ENCODE data around the gene TMPRSS2.

TMPRSS2 gene

DNA sequence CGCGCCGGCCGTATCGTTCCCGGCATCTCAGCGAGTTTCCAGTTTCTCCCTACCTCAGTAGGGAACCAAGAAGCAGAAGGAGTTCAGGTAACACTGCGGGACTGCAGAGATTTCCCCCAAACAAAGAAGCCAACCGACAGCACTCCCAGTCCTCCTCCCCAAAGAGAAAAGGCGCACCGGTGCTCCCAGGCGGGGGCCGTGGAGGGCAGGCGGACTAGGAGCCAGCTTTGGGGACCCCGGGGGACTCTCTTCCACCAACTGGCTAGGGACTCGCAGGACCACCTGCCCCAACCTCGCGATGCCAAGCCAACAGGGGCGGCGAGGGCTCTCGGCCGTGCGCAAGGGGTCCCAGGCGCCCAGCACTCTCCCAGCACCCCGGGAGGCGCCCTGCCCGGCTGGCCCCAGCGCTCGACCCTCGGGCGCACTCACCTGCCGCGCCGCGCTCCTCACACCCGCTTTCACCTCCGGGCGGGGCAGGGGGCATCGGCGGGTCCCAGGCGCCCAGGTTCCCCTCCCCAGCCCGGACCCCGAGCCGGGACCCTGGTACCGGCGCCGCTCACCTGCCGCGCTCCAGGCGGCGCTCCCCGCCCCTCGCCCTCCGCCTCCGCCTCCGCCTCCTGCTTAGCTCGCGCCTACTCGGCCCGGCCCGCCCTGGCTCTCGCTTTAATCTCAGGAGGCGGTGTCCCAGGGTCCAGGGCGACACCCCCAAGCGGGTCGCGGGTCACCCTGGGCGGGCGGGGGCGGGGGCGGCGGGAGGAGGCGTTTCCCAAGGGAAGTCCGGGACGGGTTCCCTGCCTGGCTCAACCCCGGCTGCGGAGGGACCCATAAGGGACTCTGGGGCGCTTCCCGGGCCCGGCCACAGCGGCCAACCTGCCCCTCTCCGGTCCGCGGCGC lies at the start of gene TMPRSS2:
TMPRSS2 (minus strand) TSS at position 638 of the 894 bp plus-strand sequence. CDS start 10,025 bp downstream, outside the sequence.
- DNase-seq: no peak

DNA sequence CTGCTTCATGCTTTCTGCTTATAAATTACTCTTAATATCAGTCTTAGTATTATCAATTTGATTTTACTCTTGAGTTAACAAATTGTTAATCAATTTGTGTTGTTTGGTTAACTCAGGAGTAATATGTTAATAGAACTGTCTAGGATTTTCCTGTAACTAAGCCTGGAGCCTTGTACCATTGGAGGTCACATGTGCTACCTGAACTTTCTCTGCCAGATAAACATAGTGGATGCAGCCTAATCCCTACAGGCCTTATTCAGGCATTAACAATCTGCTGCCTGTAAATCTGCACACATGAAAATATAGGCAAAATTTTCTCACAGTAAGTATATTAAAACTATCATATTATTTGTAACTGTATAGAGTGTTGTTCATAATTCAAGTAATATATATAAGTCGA lies 47.1 kb upstream of the TMPRSS2 start:
- no peak for DNase-seq

DNA sequence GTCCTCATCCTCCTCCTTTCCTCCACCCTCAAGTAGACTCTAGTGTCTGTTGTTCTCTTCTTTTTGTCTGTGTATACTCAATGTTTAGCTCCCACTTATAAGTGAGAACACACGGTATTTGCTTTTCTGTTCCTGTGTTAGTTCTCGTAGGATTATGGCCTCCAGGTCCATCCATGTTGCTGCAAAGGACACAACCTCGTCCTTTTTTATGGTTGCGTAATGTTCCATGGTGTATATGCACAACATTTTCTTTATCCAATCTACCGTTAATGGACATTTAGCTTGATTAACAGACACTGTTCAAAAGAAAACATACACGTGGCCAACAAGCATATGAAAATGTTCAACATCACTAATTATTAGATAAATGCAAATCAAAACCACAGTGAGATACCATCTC lies 44.3 kb upstream of the TMPRSS2 start:
- DNase-seq: no peak

DNA sequence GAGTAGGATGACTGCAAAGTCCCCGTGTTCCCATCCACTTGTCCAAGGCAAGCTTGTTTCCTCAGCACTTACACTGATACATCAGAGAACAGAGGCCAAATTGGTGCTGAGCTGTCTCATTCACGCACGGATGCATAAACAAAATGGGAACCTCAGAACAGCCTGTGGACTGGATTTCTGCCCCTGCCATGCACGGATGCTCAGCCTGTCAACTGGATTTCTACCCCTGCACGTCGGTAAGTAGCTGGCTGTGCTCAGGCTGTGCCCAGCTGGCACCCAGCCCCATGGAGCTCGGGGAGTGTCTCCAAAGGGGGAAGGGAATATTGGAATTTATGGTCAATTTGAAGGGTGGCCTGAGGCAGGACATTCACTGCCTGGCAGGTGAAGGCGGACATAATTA lies 40.8 kb upstream of the TMPRSS2 start:
- no peak for DNase-seq

DNA sequence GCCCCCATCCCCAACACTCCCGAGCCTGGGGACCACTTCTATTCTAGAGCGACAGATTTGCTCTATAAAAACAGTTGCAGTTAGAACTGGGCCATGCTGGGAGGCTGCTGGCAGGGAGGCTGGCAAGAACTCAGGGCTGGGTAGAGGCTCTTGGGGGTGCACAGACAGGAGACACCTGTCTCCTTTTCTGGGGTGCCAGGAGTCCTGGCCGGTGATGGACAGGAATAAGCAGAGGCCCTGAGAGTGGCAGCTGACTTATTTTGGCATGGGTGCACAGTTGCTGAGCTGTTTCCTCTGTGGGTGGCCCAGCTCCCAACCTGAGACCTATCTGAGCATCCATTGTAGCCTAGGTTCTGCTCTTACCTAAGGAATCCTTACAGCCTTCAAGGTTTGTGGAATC lies 39.2 kb upstream of the TMPRSS2 start:
- DNase-seq: no peak

DNA sequence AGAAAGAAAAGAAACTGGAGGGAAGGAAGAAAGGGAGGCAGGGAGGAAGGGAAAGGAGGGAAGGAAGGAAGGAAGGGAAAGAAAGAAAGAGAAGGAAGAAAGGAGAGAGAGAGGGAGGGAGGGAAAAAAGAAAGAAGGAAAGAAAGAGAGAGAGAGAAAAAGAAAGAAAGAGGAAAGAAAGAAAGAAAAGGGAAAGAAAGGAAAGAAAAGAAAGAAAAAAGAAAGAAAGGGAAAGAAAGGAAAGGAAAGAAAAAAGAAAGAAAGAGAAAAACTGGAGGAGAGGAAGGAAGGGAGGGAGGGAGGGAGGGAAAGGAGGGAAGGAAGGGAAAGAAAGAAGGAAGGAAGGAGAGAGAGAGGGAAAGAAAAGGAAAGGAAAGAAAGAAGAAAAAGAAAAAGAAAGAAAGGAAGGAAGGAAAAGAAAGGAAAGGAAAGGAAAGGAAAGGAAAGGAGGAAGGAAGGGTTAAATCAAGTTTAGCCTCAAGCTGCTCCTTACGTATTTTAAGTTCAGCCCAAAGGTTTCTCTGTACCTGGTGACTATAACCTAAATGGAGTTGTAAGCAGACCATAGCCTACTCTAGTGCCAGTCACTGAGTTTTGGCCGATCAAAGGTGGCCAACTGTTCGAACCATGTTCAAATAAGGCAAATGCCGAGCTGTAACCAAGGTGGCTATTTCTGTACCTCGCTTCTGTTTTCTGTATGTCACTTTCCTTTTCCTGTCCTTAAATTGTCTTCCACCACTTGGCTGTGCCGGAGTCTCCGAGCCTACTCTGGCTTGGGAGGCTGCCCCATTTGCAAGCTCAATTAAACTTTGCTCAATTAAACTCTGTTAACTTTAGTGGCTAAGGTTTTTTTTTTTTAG lies 37.8 kb upstream of the TMPRSS2 start:
- no peak for DNase-seq

DNA sequence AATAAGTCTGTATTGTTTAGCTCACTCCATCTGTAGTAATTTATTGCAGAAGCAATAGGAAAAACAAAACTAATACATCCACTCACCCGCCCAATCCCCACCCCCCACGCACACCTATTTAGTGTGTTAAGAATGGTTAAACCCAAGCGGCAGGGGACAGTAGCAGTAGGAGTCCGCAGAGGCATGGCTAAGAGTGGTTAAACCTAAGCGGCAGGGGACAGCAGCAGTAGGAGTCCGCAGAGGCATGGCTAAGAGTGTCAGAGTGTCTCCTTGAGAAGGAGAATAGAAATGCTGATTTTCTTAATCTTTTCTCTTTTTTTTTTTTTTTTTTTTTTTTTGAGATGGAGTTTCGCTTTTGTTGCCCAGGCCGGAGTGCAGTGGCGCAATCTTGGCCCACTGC lies 34.8 kb upstream of the TMPRSS2 start:
- DNase-seq: no peak

DNA sequence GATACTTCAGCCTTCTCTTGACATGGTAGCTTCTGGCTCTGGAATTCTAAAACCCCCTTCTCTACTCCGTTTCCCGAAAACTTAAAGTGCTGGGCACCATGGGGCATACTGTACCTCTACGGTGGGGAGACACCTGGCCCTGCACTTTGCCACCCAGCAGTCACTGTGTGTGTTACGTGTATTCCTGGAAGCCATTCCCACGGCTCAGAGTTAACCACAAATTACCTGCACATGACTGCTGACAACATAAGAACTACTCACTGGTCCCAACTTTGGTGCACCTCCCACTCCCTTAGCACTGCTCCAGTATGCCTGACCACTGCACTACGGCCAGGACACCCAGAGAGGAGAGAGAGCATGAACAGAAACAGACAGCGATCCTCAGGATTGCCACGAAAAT lies 29.4 kb upstream of the TMPRSS2 start:
- DNase-seq: no peak

DNA sequence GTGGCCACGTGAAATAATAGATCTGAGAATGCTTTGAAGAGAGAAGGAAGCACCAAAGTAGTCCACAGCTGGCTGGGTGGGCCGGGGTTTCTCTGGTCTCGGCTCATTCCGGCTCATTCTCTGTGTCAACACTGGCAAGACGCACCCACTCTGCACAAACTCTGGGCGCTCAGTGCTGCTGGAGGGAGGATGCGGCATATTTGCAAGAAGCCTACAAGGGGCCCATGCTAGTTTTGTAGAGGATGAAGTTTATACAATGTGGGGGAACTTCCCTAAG lies 28.8 kb upstream of the TMPRSS2 start:
- no peak for DNase-seq

DNA sequence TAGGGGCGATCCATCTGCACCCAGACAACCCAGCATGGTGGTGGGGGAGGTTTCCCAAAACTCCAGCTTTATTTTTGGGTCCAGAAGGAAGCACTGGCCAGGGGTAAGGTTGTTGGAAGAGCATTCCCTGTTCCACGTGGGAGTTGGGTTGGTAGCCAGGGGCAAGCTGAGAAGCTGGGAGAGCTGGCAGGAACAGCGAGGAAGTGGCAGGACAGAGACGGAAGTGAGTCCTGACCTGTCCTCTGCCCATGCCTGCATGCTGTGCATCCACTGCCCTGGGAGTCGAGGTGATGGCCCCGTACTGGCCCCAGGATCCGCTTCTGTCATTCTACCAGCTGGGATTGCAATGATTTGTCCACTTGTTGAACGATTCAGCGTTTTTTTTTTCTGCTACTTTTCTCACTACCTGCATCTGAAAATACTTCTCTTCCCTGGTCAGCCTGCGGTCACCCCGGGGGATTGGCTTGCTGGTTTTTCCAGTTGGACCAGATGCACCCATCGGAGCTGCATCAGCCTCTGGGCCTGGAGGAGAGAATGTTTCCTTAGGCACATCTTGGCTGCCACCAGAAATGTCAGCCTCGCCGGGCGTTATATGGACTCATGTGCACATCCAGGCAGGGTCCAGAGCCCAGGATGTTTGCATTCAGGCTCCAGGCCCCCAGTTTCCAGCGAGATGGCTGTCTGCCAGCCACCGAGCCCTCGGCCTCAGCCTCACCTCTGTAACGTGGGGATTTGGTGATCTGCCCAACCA lies 28.3 kb upstream of the TMPRSS2 start:
- DNase-seq: no peak

DNA sequence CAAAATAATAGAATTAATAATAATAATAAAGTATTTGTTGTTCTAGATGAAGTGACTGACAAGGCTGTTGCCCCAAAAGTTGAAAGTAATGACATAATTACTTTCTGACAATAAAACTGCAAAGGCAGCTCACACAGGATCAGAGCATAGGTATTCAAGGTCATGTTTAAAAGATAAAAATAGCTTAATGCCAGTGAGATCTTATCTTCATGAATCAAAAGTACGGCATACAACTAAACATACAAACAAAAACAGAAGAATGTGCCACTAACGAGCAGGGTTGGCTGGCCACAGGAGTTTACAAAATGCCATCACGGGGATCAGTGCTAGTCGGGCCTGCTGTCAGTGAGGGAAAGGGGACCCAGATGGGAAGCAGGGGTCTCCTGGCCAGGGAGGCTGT lies 22.4 kb upstream of the TMPRSS2 start:
- no peak for DNase-seq

DNA sequence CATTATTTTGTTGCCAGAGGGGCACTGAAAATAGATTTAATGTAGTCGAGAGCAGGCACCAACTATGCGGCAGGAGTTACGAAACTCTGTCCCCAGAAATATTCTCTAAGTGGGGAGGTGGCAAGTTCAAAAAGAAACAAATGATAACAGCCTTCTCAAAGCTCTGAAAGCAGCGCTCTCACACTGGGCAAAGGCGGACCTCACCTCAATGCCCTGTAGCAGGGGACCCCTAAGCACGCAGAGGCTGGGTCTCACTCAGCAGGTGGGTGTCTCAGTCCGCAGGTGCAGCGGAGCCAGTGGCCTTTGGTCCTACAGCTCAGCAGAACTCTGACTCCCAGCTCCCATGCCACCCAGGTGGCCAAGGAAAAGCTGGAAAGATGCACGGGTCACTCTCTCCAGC lies 21.8 kb upstream of the TMPRSS2 start:
- DNase-seq: no peak

DNA sequence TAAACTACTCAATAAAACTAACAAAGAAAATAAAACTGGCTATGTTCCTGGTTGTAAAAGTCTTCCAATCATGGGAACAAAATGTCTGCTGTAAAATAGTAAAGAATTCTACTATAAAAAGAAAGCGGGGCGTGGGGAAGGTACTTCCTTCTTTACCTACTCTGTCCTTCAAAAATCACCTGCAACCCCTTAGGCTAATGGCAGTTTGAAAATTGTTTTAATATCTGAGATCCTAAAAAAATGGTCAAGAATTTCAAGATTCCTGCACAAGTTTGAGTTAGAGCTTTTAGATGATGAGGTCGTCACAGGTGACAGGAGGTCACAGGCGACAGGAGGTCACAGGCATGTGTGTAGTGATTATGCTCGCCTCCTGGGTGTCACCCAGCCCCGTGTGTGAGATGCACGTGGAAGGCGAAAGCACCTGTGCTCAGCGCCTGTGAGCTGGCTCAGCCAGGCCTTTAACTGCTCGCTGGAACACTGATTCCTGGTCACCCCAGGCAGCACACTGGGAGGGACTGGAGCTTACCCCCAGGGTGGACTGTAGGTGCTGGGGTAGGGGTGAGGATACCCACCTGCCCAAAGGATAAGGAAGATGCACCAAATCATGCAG lies 18.6 kb upstream of the TMPRSS2 start:
- no peak for DNase-seq

DNA sequence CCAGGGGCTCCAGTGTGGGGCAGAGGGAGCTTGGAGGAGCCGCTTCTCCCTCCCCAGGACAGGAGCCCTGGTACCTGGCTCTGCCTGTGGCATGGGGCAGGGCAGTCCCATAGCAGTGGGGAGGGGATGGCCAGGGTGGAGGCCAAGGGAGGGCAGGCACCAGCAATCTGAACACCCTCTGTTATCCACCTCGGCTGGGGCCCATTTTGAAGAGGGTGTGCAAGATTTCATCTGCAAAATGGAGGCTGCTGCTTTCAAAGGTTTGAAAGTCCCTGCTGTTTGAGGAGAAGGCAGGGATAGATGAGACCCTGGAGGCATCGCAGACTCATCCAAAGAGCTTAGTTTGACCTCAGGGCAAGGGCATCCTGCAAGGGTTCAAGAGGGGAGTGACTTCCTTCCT lies 15.2 kb upstream of the TMPRSS2 start:
- DNase-seq: no peak

DNA sequence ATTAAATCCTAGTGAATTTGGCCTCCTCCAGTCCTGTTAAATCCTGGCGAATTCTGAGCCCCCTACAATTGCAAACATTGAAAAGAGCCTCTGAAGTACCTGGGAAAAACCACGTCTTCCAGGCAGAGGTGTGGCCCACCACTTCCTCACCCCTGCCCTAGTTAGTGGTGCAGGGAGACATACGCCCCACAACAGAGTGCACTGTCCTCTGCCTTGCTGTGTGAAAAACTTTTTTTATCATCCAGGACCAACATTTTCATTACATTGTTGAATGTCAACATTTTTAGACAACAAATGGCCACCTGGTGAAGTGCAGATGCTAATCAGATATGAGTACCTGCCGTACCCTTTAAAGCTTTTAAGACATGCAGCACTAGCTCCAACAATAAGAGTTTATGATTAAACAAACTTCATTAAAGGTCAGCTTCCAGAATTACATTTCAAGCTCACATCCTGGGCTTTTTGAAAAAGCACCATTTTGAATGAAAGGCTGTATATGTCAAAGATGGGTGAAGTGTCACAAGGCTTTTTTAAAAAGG lies 13.6 kb upstream of the TMPRSS2 start:
- no peak for DNase-seq

DNA sequence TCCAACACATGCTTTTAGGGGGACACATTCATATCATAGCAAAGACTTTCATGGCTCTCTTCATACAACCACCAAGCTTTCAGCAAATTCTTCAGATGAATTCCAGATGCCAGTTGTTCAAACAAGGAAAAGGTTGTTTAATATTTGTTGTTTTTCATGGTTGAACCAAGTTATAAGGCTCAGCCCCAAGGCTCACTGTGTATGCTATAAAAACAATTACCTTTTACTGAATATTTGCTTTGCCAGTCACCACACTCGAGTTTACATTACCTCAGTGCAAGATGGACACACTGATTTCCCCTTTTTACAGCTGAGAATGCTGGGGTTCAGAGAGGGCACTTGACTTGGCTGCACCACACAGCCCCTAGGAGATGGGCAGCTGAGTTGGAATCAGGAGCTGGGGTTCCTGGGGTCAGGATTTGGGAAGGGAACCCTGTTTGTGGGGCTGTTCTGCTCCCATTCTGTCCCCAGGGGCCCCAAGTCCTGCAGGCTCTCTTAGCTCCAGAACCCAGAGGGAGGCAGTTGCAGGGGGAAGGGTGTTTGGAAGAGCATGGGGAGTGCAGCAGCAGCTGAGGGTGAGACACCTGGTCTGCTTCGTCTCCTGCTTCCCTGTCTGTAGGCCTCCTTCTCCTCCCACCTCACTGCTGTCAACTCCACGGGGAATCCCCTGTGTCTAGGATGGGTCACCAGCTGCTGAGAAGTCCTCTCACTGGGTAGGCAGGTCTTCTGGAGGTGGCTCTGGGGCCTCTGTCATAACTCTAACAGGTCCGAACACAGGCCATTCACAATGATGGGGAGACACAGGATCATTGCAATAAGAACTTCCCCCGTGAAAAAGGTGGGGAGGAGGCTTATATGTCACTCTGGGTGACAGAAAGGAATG lies 12.8 kb upstream of the TMPRSS2 start:
- DNase-seq: no peak

DNA sequence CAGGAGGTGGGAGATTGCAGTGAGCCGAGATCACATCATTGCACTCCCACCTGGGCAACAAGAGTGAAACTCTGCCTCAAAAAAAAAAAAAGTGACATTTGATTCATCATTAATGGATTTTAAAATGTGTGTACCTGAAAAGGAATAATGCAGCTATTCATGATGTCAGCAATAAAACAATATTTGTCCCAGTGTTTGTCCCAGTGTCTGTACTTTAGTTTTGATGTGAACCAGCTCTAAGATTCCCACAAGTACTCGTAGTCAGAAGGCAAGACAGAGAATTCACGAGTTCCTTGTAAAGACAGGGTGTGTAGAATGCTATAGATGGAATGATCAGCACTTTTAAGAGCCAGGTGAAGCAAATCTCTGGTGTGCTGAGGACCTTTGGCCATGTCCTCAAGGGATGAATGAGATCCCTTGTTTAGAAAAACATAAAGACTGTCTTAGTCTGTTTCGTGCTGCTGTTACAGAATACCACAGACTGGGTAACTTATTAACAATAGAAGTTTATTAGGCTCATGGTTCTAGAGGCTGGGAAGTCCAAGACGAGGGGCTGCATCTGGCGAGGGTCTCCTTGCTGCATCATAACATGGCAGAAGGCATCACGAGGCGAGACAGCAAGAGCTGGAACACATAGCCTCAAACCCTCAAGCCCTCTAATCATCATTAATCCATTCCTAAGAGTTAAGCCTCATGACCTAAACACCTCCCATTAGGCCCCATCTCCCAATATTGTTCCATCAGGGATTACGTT lies 12.0 kb upstream of the TMPRSS2 start:
- no peak for DNase-seq

DNA sequence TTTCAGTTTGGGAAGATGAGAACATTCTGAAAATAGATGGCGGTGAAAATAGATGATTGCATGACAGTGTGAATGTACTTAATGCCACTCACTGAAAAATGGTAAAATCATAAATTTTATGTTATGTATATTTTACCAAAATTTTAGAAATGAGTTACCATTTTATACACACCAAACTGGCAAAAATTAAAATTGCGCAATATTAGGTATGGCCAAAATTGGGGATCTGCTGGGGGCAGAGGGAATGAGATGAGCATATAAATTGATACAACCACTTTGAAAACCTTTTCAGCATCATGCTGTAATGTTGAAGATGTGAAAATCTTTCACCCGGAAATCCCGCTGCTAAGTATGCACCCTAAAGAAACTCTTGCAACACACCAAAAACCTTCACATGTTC lies 10.8 kb upstream of the TMPRSS2 start:
- DNase-seq: no peak

DNA sequence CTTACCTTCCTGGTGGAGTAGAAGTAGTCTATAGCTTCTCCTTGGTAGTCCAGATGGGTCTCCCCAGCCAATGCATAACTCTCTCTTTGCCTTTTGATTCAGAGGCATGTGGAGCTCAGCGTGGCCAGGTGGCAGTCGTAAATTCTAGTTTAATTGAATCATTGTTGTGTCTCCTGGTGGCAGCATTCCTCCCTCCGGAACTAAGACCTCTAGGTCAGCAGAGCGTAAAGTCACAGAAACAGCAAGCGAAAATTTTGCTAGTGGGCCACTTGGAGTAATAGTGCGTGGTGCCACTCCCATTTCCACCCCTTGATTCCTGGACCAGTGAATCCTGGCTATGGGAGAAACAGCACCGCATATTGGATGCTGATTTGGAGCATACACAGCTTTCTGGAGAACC lies 3.9 kb upstream of the TMPRSS2 start:
- DNase-seq: no peak

DNA sequence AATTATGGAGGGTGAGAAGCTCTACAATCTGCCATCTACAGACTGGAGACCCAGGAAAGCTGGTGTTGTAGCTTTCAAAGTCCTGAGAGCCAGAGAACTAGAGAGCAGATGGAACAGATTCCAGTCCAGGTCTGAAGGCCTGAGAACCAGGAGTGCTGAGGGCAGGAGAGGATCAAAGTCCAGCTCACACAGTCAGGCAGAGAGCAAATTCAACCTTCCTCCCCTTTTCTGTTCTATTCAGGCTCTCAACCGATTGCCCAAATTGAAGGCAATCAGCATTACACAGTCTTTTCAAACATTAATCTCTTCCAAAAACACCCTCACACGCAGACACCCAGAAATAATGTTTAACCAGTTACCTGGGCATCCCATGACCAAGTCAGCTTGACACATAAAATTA lies 2.5 kb upstream of the TMPRSS2 start:
- no peak for DNase-seq

DNA sequence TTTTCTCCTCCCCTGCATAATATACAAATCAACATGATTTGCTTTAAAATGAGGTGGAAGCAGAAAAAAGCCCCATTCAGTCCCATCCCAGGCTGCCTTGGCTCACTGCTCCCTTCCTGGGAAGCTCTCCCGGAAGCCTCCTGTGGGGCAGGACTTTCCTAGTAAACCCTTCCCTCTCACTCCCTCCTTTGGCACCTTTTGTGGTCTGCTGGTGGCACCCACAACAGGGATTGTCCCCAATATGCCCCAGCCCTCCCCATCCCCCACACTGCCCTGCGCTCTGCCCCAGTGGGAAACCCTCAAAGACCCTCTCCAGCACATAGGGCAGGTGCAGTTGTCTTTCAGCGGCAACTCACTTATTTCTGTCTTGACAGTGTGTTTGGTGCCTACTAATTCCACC lies 1.8 kb upstream of the TMPRSS2 start:
- DNase-seq: no peak

Data from NCI-H1417 treated with DMSO at 0.1 percent for 48 hours (cell line).